ENCODE measurements around the gene PDILT.
"Not testable (repeated sequence)": the region's sequence is repeated elsewhere in the genome, so short reads cannot be mapped to it uniquely, and the experiment has no call there.

Gene PDILT

GRCh38 chr16:20427401-20427797 lies 22.9 kb upstream of the PDILT start:
- not testable (repeated sequence) for H3K9ac ChIP-seq (ENCODE audit: low read length); H3K27me3 ChIP-seq (replicated peaks; ENCODE audit: control insufficient read depth, insufficient read depth, low read length); H3K4me3 ChIP-seq (ENCODE audit: low read length); DNase-seq (ENCODE audit: low read depth); H3K4me1 ChIP-seq (ENCODE audit: control insufficient read depth, insufficient read depth, low read length); H3K36me3 ChIP-seq (ENCODE audit: control insufficient read depth, insufficient read depth, low read length, severe bottlenecking); H3K9me3 ChIP-seq (ENCODE audit: control insufficient read depth, low read length)

- no peaks in the 10 kb centered on the region for H3K27me3 ChIP-seq (replicated peaks; ENCODE audit: control insufficient read depth, insufficient read depth, low read length)
- DNase-seq (ENCODE audit: low read depth): no peak
- no peaks in the 10 kb centered on the region for H3K9me3 ChIP-seq (ENCODE audit: control insufficient read depth, low read length)
- no peak overlapping the region for H3K9ac ChIP-seq (ENCODE audit: low read length)
- H3K36me3 ChIP-seq (ENCODE audit: control insufficient read depth, insufficient read depth, low read length, severe bottlenecking): no peaks in the 10 kb centered on the region
- H3K4me1 ChIP-seq (ENCODE audit: control insufficient read depth, insufficient read depth, low read length): peaks cover 6% of the 10 kb centered on the region
- H3K4me3 ChIP-seq (ENCODE audit: low read length): no peak overlapping the region
Observed at GRCh38 chr16:20424129-20424866, 19.8 kb upstream of the PDILT start.

GRCh38 chr16:20423772-20424128 lies 19.2 kb upstream of the PDILT start:
- H3K9me3 ChIP-seq (ENCODE audit: control insufficient read depth, low read length); DNase-seq (ENCODE audit: low read depth); H3K27me3 ChIP-seq (replicated peaks; ENCODE audit: control insufficient read depth, insufficient read depth, low read length); H3K9ac ChIP-seq (ENCODE audit: low read length); H3K36me3 ChIP-seq (ENCODE audit: control insufficient read depth, insufficient read depth, low read length, severe bottlenecking); H3K4me3 ChIP-seq (ENCODE audit: low read length); H3K4me1 ChIP-seq (ENCODE audit: control insufficient read depth, insufficient read depth, low read length): not testable (repeated sequence)

- not testable (repeated sequence) for H3K4me3 ChIP-seq (ENCODE audit: low read length); DNase-seq (ENCODE audit: low read depth); H3K4me1 ChIP-seq (ENCODE audit: control insufficient read depth, insufficient read depth, low read length); H3K9ac ChIP-seq (ENCODE audit: low read length); H3K36me3 ChIP-seq (ENCODE audit: control insufficient read depth, insufficient read depth, low read length, severe bottlenecking); H3K27me3 ChIP-seq (replicated peaks; ENCODE audit: control insufficient read depth, insufficient read depth, low read length); H3K9me3 ChIP-seq (ENCODE audit: control insufficient read depth, low read length)
Observed at GRCh38 chr16:20421748-20422147, 17.2 kb upstream of the PDILT start.

- H3K4me1 ChIP-seq (ENCODE audit: control insufficient read depth, insufficient read depth, low read length): peaks cover 16% of the 10 kb centered on the region
- not testable (repeated sequence) for H3K36me3 ChIP-seq (ENCODE audit: control insufficient read depth, insufficient read depth, low read length, severe bottlenecking); H3K4me3 ChIP-seq (ENCODE audit: low read length); H3K9me3 ChIP-seq (ENCODE audit: control insufficient read depth, low read length); H3K9ac ChIP-seq (ENCODE audit: low read length); H3K27me3 ChIP-seq (replicated peaks; ENCODE audit: control insufficient read depth, insufficient read depth, low read length); DNase-seq (ENCODE audit: low read depth)
Observed at GRCh38 chr16:20419093-20419492, 14.6 kb upstream of the PDILT start.

GRCh38 chr16:20415541-20415940 lies 11.0 kb upstream of the PDILT start:
- H3K27me3 ChIP-seq (replicated peaks; ENCODE audit: control insufficient read depth, insufficient read depth, low read length): no peaks in the 10 kb centered on the region
- no peaks in the 10 kb centered on the region for H3K9me3 ChIP-seq (ENCODE audit: control insufficient read depth, low read length)
- H3K4me1 ChIP-seq (ENCODE audit: control insufficient read depth, insufficient read depth, low read length): peaks cover 17% of the 10 kb centered on the region
- no peaks in the 10 kb centered on the region for H3K36me3 ChIP-seq (ENCODE audit: control insufficient read depth, insufficient read depth, low read length, severe bottlenecking)
- H3K4me3 ChIP-seq (ENCODE audit: low read length): no peak overlapping the region
- no peak for DNase-seq (ENCODE audit: low read depth)
- H3K9ac ChIP-seq (ENCODE audit: low read length): no peak overlapping the region

- Histone ChIP-seq H3K4me1 (ENCODE audit: control insufficient read depth, insufficient read depth, low read length) (peaks cover 23% of the 10 kb centered on the region), H3K9ac (ENCODE audit: low read length) (no peak overlapping the region), H3K9me3 (ENCODE audit: control insufficient read depth, low read length) (no peaks in the 10 kb centered on the region), H3K27me3 (replicated peaks; ENCODE audit: control insufficient read depth, insufficient read depth, low read length) (no peaks in the 10 kb centered on the region), H3K36me3 (ENCODE audit: control insufficient read depth, insufficient read depth, low read length, severe bottlenecking) (no peaks in the 10 kb centered on the region), H3K4me3 (ENCODE audit: low read length) (no peak overlapping the region)
- no peak for DNase-seq (ENCODE audit: low read depth)
Observed at GRCh38 chr16:20411055-20411454, 6.5 kb upstream of the PDILT start.

GRCh38 chr16:20410121-20410723 lies 5.7 kb upstream of the PDILT start:
- Histone ChIP-seq H3K4me3 (ENCODE audit: low read length) (peak overlapping the region; percentile 63), H3K9me3 (ENCODE audit: control insufficient read depth, low read length) (no peaks in the 10 kb centered on the region), H3K4me1 (ENCODE audit: control insufficient read depth, insufficient read depth, low read length) (peaks cover 15% of the 10 kb centered on the region), H3K36me3 (ENCODE audit: control insufficient read depth, insufficient read depth, low read length, severe bottlenecking) (no peaks in the 10 kb centered on the region), H3K27me3 (replicated peaks; ENCODE audit: control insufficient read depth, insufficient read depth, low read length) (no peaks in the 10 kb centered on the region), H3K9ac (ENCODE audit: low read length) (peak overlapping the region; percentile 73)
- DNase-seq (ENCODE audit: low read depth): no peak

GRCh38 chr16:20409398-20410120 lies 5.0 kb upstream of the PDILT start, which contains the start of gene ACSM5:
Gene ACSM5, plus strand, starts transcription at chr16:20409534. Its CDS starts 1,951 bp downstream, at chr16:20411485.
- Histone ChIP-seq H3K9ac (ENCODE audit: low read length) (peak within 1 kb of the TSS; percentile 83), H3K9me3 (ENCODE audit: control insufficient read depth, low read length) (no peaks in the 10 kb centered on the region), H3K27me3 (replicated peaks; ENCODE audit: control insufficient read depth, insufficient read depth, low read length) (no peaks in the 10 kb centered on the region), H3K4me3 (ENCODE audit: low read length) (peak within 1 kb of the TSS; percentile 63), H3K36me3 (ENCODE audit: control insufficient read depth, insufficient read depth, low read length, severe bottlenecking) (no peaks in the 10 kb centered on the region), H3K4me1 (ENCODE audit: control insufficient read depth, insufficient read depth, low read length) (peaks cover 12% of the 10 kb centered on the region)
- no peak for DNase-seq (ENCODE audit: low read depth)

GRCh38 chr16:20402651-20403050 lies 1.9 kb downstream of the PDILT start:
- Histone ChIP-seq H3K36me3 (ENCODE audit: control insufficient read depth, insufficient read depth, low read length, severe bottlenecking) (no peaks in the 10 kb centered on the region), H3K9me3 (ENCODE audit: control insufficient read depth, low read length) (no peaks in the 10 kb centered on the region), H3K9ac (ENCODE audit: low read length) (no peak overlapping the region), H3K4me1 (ENCODE audit: control insufficient read depth, insufficient read depth, low read length) (no peaks in the 10 kb centered on the region), H3K27me3 (replicated peaks; ENCODE audit: control insufficient read depth, insufficient read depth, low read length) (peaks cover 3% of the 10 kb centered on the region), H3K4me3 (ENCODE audit: low read length) (no peak overlapping the region)
- DNase-seq (ENCODE audit: low read depth): no peak

GRCh38 chr16:20401475-20402016 lies 3.0 kb downstream of the PDILT start:
- H3K4me3 ChIP-seq (ENCODE audit: low read length): no peak overlapping the region
- H3K9me3 ChIP-seq (ENCODE audit: control insufficient read depth, low read length): no peaks in the 10 kb centered on the region
- DNase-seq (ENCODE audit: low read depth): no peak
- no peaks in the 10 kb centered on the region for H3K4me1 ChIP-seq (ENCODE audit: control insufficient read depth, insufficient read depth, low read length)
- H3K36me3 ChIP-seq (ENCODE audit: control insufficient read depth, insufficient read depth, low read length, severe bottlenecking): no peaks in the 10 kb centered on the region
- no peak overlapping the region for H3K9ac ChIP-seq (ENCODE audit: low read length)
- peaks cover 3% of the 10 kb centered on the region for H3K27me3 ChIP-seq (replicated peaks; ENCODE audit: control insufficient read depth, insufficient read depth, low read length)

Data from adipocyte (in vitro differentiated cells).